Panc1 (cell line): ENCODE results near the gene TBC1D21.

Experiments
- POLR2AphosphoS5 ChIP-seq: IDR thresholded peaks from 2 replicates; pipeline ENCODE4 v1.6.1; 2012; ENCODE audit warnings: mild to moderate bottlenecking, low read depth, low read length, moderate library complexity
- SIN3A ChIP-seq: IDR thresholded peaks from 2 replicates; pipeline ENCODE4 v1.6.1; 2012; ENCODE audit warnings: low read depth, mild to moderate bottlenecking, low read length, moderate library complexity, borderline replicate concordance; ENCODE audit not compliant: insufficient read depth
- TF ChIP-seq, protein P1 (sequence below): fragments of 450-650 bp; IDR thresholded peaks from 2 replicates; pipeline ENCODE4 v1.5.1; 2017; ENCODE audit warnings: mild to moderate bottlenecking
- TF ChIP-seq, protein P2 (sequence below), 2 experiments: IDR thresholded peaks; 2 replicates each; pipeline ENCODE4 v1.6.1; 2011 to 2012; ENCODE audit warnings: low read depth in 2 of 2, control low read depth in 1 of 2, low read length in 1 of 2, mild to moderate bottlenecking in 1 of 2, moderate library complexity in 1 of 2; ENCODE audit not compliant: insufficient read depth in 1 of 2

DNA sequence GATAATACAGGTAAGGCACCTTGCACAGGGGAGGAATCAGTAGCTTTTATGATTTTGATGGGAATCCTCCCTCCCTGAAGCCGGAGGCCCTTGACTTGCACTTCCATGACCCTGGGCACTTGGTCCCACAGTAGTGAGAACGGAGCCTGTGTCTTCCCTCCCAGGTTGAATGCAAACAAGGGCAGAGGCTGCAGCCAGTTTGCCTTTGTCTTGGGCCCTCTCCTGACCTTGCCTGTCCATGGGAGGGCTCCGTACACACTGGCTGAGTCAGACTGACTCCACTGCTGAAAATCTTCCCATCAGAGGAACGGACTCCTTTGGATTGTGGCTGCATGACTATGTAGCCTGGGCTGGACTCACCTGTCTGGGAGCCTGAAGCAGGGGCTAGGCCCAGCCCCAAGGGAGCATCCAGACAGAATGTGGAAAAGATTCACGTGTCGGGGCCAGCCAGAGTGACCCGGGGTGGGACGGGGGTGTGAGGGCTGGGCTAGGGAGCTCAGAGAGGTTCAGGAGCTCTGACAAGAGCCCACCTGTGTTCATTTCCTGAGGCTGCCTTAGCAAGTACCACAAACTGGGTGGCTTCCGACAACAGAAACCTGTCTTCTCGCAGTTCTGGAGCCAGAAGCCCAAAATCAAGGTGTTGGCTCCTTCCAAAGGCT is 9.5 kb downstream of the TBC1D21 start:
- TF ChIP-seq, protein P1, sequence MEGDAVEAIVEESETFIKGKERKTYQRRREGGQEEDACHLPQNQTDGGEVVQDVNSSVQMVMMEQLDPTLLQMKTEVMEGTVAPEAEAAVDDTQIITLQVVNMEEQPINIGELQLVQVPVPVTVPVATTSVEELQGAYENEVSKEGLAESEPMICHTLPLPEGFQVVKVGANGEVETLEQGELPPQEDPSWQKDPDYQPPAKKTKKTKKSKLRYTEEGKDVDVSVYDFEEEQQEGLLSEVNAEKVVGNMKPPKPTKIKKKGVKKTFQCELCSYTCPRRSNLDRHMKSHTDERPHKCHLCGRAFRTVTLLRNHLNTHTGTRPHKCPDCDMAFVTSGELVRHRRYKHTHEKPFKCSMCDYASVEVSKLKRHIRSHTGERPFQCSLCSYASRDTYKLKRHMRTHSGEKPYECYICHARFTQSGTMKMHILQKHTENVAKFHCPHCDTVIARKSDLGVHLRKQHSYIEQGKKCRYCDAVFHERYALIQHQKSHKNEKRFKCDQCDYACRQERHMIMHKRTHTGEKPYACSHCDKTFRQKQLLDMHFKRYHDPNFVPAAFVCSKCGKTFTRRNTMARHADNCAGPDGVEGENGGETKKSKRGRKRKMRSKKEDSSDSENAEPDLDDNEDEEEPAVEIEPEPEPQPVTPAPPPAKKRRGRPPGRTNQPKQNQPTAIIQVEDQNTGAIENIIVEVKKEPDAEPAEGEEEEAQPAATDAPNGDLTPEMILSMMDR = no peak
- TF ChIP-seq, protein P2, sequence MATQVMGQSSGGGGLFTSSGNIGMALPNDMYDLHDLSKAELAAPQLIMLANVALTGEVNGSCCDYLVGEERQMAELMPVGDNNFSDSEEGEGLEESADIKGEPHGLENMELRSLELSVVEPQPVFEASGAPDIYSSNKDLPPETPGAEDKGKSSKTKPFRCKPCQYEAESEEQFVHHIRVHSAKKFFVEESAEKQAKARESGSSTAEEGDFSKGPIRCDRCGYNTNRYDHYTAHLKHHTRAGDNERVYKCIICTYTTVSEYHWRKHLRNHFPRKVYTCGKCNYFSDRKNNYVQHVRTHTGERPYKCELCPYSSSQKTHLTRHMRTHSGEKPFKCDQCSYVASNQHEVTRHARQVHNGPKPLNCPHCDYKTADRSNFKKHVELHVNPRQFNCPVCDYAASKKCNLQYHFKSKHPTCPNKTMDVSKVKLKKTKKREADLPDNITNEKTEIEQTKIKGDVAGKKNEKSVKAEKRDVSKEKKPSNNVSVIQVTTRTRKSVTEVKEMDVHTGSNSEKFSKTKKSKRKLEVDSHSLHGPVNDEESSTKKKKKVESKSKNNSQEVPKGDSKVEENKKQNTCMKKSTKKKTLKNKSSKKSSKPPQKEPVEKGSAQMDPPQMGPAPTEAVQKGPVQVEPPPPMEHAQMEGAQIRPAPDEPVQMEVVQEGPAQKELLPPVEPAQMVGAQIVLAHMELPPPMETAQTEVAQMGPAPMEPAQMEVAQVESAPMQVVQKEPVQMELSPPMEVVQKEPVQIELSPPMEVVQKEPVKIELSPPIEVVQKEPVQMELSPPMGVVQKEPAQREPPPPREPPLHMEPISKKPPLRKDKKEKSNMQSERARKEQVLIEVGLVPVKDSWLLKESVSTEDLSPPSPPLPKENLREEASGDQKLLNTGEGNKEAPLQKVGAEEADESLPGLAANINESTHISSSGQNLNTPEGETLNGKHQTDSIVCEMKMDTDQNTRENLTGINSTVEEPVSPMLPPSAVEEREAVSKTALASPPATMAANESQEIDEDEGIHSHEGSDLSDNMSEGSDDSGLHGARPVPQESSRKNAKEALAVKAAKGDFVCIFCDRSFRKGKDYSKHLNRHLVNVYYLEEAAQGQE (IDR thresholded peaks at IDR 0.05; ENCODE audit: insufficient read depth in 1 of 2, low read depth in 2 of 2, low read length in 1 of 2) = no peak
- TF ChIP-seq SIN3A = no peak
- TF ChIP-seq POLR2AphosphoS5 = no peak
